Panc1 (cell line): ENCODE data around the gene TJP1.

Experiments used
- POLR2AphosphoS5 ChIP-seq: IDR thresholded peaks from 2 replicates; pipeline ENCODE4 v1.6.1; 2012; ENCODE audit warnings: mild to moderate bottlenecking, low read depth, low read length, moderate library complexity
- SIN3A ChIP-seq: IDR thresholded peaks from 2 replicates; pipeline ENCODE4 v1.6.1; 2012; ENCODE audit warnings: low read depth, mild to moderate bottlenecking, low read length, moderate library complexity, borderline replicate concordance; ENCODE audit not compliant: insufficient read depth
- TCF7L2 ChIP-seq: IDR thresholded peaks from 2 replicates; pipeline ENCODE4 v1.6.1; 2011; ENCODE audit warnings: mild to moderate bottlenecking, low read depth, low read length, inconsistent platforms
- TF ChIP-seq, protein P1 (sequence below), 2 experiments: IDR thresholded peaks; 2 replicates each; pipeline ENCODE4 v1.6.1; 2011 to 2012; ENCODE audit warnings: low read depth in 2 of 2, control low read depth in 1 of 2, low read length in 1 of 2, mild to moderate bottlenecking in 1 of 2, moderate library complexity in 1 of 2; ENCODE audit not compliant: insufficient read depth in 1 of 2
- TF ChIP-seq, protein P2 (sequence below): fragments of 450-650 bp; IDR thresholded peaks from 2 replicates; pipeline ENCODE4 v1.5.1; 2017; ENCODE audit warnings: mild to moderate bottlenecking

DNA sequence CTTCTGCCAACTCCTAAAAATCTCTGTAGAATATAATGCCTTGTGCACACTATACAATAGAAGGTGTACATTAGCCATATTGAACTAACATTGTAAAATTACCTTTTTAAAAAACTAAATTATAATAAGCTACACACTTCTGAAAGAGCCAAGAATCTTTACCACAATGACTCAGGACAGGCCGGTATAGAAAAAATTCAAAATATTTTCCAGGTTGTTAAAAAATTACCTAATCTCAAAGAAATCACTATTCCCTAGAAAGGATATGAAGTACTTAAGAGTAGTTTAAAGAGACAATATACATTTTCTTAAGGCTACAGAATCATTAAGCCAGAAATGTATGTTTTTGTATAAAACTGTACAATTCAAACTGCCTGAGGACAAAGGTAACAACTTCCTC, 48.5 kb downstream of the TJP1 start:
- TF ChIP-seq, protein P1, sequence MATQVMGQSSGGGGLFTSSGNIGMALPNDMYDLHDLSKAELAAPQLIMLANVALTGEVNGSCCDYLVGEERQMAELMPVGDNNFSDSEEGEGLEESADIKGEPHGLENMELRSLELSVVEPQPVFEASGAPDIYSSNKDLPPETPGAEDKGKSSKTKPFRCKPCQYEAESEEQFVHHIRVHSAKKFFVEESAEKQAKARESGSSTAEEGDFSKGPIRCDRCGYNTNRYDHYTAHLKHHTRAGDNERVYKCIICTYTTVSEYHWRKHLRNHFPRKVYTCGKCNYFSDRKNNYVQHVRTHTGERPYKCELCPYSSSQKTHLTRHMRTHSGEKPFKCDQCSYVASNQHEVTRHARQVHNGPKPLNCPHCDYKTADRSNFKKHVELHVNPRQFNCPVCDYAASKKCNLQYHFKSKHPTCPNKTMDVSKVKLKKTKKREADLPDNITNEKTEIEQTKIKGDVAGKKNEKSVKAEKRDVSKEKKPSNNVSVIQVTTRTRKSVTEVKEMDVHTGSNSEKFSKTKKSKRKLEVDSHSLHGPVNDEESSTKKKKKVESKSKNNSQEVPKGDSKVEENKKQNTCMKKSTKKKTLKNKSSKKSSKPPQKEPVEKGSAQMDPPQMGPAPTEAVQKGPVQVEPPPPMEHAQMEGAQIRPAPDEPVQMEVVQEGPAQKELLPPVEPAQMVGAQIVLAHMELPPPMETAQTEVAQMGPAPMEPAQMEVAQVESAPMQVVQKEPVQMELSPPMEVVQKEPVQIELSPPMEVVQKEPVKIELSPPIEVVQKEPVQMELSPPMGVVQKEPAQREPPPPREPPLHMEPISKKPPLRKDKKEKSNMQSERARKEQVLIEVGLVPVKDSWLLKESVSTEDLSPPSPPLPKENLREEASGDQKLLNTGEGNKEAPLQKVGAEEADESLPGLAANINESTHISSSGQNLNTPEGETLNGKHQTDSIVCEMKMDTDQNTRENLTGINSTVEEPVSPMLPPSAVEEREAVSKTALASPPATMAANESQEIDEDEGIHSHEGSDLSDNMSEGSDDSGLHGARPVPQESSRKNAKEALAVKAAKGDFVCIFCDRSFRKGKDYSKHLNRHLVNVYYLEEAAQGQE (IDR thresholded peaks at IDR 0.05; ENCODE audit: insufficient read depth in 1 of 2, low read depth in 2 of 2, low read length in 1 of 2), result no peak
- TF ChIP-seq, protein P2, sequence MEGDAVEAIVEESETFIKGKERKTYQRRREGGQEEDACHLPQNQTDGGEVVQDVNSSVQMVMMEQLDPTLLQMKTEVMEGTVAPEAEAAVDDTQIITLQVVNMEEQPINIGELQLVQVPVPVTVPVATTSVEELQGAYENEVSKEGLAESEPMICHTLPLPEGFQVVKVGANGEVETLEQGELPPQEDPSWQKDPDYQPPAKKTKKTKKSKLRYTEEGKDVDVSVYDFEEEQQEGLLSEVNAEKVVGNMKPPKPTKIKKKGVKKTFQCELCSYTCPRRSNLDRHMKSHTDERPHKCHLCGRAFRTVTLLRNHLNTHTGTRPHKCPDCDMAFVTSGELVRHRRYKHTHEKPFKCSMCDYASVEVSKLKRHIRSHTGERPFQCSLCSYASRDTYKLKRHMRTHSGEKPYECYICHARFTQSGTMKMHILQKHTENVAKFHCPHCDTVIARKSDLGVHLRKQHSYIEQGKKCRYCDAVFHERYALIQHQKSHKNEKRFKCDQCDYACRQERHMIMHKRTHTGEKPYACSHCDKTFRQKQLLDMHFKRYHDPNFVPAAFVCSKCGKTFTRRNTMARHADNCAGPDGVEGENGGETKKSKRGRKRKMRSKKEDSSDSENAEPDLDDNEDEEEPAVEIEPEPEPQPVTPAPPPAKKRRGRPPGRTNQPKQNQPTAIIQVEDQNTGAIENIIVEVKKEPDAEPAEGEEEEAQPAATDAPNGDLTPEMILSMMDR, result no peak
- TF ChIP-seq TCF7L2 (no peak), SIN3A (no peak), POLR2AphosphoS5 (no peak)
